Measurements from ENCODE around the gene DISC1.

DNA sequence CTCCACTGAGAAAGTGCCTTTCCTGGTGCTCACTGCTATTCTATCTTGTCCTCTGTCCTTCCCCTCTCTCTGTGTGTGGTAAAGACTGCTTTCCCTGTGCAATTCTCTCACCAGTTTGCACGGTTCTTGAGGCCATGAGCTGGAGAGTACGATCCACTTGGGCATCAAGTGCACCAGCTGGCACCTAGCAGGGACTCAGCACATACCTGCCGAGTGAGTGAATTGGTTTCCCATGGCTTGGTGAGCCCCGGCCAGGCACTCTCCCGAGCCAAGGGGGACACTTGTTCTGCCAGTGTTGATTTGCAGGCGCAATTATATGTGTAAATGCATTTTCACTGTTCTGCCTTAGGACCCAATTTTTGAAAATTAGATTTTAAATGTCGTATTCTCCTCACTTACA lies 313.5 kb downstream of the DISC1 start:
- TF ChIP-seq, protein P1, sequence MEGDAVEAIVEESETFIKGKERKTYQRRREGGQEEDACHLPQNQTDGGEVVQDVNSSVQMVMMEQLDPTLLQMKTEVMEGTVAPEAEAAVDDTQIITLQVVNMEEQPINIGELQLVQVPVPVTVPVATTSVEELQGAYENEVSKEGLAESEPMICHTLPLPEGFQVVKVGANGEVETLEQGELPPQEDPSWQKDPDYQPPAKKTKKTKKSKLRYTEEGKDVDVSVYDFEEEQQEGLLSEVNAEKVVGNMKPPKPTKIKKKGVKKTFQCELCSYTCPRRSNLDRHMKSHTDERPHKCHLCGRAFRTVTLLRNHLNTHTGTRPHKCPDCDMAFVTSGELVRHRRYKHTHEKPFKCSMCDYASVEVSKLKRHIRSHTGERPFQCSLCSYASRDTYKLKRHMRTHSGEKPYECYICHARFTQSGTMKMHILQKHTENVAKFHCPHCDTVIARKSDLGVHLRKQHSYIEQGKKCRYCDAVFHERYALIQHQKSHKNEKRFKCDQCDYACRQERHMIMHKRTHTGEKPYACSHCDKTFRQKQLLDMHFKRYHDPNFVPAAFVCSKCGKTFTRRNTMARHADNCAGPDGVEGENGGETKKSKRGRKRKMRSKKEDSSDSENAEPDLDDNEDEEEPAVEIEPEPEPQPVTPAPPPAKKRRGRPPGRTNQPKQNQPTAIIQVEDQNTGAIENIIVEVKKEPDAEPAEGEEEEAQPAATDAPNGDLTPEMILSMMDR (IDR thresholded peaks at IDR 0.05; ENCODE audit: low read length): no peak
- TF ChIP-seq EZH2 (IDR thresholded peaks at IDR 0.05; ENCODE audit: borderline replicate concordance, low read length): no peak

All from OCI-LY1 (cell line).